Right lobe of liver (tissue), 6 donors: ENCODE results near the gene CCDC158. TPM values are rescaled to one million over a fixed set of nuclear protein-coding genes. Genes with fewer than 3 reads are reported as not detected.

ENCODE experiments used
- ATAC-seq, 4 donors: fragments of 200-7000 bp; cut with Tn5 transposase; one replicate each; pipeline ENCODE4 v1.9.1; 2020; ENCODE audit warnings: mild to moderate bottlenecking in 4 of 4, moderate library complexity in 4 of 4
- DNase-seq, 3 donors: peaks; one replicate each; pipeline ENCODE4 v3.0.0-alpha.2; 2020
- H3K27ac ChIP-seq, 3 donors: fragments of 200-600 bp; one replicate each; pipeline ENCODE4 v1.8.0; 2022
- H3K27me3 ChIP-seq, 2 donors: fragments of 200-600 bp; one replicate each; pipeline ENCODE4 v1.8.0; 2022
- H3K36me3 ChIP-seq, 4 donors: fragments of 200-600 bp; sonication (generic) in 1 of 4; one replicate each; pipeline versions ENCODE4 v1.5.1 to v1.8.0; 2017 to 2022; ENCODE audit warnings: control low read depth in 1 of 4
- H3K4me1 ChIP-seq, 4 donors: fragments of 200-600 bp; sonication (generic) in 1 of 4; one replicate each; pipeline versions ENCODE4 v1.5.1 to v1.8.0; 2017 to 2022; ENCODE audit warnings: control low read depth in 1 of 4
- H3K4me3 ChIP-seq, 3 donors: fragments of 200-600 bp; one replicate each; pipeline ENCODE4 v1.8.0; 2022
- H3K9me3 ChIP-seq, 4 donors: fragments of 200-600 bp; sonication (generic) in 1 of 4; one replicate each; pipeline versions ENCODE4 v1.5.1 to v1.8.0; 2017 to 2022; ENCODE audit warnings: control low read depth in 1 of 4
- CTCF ChIP-seq, 4 donors: fragments of 200-600 bp in 3 of 4; fragments of 450-650 bp in 1 of 4; IDR thresholded peaks; one replicate each; pipeline versions ENCODE4 v1.5.1 to v1.8.0; 2016 to 2022; ENCODE audit warnings: antibody characterized with exemption in 4 of 4, mild to moderate bottlenecking in 2 of 4
- POLR2A ChIP-seq: fragments of 450-650 bp; IDR thresholded peaks from one replicate; pipeline ENCODE4 v1.6.1; 2017; ENCODE audit warnings: antibody characterized with exemption, mild to moderate bottlenecking
- WGBS: methylation state at CpG from one replicate; pipeline ENCODE4 v1.1.6; 2018; ENCODE audit warnings: low coverage, low lambda C conversion rate; ENCODE audit not compliant: insufficient coverage; ENCODE audit errors: missing lambda C conversion rate; 5-methylcytosine and 5-hydroxymethylcytosine counted together
- intact Hi-C, 2 donors: fragments of 100-400 bp; cut with DNase I; formaldehyde crosslinking; loops; one replicate each; pipeline versions ENCODE4 v1.11.2 to v1.14.1; 2022
- total RNA-seq, 6 experiments: library from RNA; depleted of rRNA in 2 of 6; stranded (reverse); fragments of >200 nt in 2 of 6; fragmentation: NEBNext Ultra II Directional in 3 of 6; extraction: Animal tissue kit (Norgen Biotek cat#: 25700) in 3 of 6; gene quantifications; one replicate each; pipeline versions ENCODE4 v1.1.0 to v1.2.4, GENCODE V29; 2016 to 2023
- donor health status: DM: no; HTN: yes; CAD: no.
- donor health status: DM: no; HTN: no; CAD: no.
- donor health status: DM: no; HTN: no; CAD: no.
- donor health status: DM: no; HTN: yes; CAD: no.
- donor health status: DM: no; HTN: yes; CAD: no.

Gene CCDC158
- total RNA-seq, 6 experiments from 2014 or later = 0.51 to 2.9 (median 1.3) TPM

GRCh38 chr4:76453232-76453631, 32.3 kb upstream of the CCDC158 start:
- H3K9me3 ChIP-seq = no peaks in the 10 kb centered on the region
- TF ChIP-seq POLR2A (no peak), CTCF (IDR thresholded peaks at IDR 0.05) (no peak)
- WGBS = 100% methylated on average over 1 of the region's 2 CpGs
- ATAC-seq = no peak
- no peak for DNase-seq
- no peaks in the 10 kb centered on the region for H3K36me3 ChIP-seq
- no peaks in the 10 kb centered on the region for H3K27me3 ChIP-seq
- H3K4me1 ChIP-seq = peaks cover 0 to 32% (median 11%) of the 10 kb centered on the region in 4 donors
- intact Hi-C loops = no loop called here
- H3K4me3 ChIP-seq = no peak overlapping the region
- peak overlapping the region in 1 of 3 donors; percentile 61 for H3K27ac ChIP-seq

- no peak for TF ChIP-seq CTCF (IDR thresholded peaks at IDR 0.05)
- no peak for TF ChIP-seq POLR2A
- peaks cover 0 to 35% (median 14%) of the 10 kb centered on the region in 4 donors for H3K4me1 ChIP-seq
- H3K4me3 ChIP-seq = no peak overlapping the region
- H3K36me3 ChIP-seq = no peaks in the 10 kb centered on the region
- peak overlapping the region in 2 of 3 donors; percentile 48 to 70 for H3K27ac ChIP-seq
- peak in 1 of 3 donors; percentile 56 for DNase-seq
- H3K27me3 ChIP-seq = no peaks in the 10 kb centered on the region
- 18% methylated on average over 2 of the region's 2 CpGs for WGBS
- peak; percentile 78 to 85 (median 82) for ATAC-seq
- no peaks in the 10 kb centered on the region for H3K9me3 ChIP-seq
- intact Hi-C loops = loop anchor here in 1 of 2 donors (10.0 kb wide), 1 partner anchor 45 kb away; no protein-coding TSS in a partner anchor
Observed at GRCh38 chr4:76449833-76450232, 28.9 kb upstream of the CCDC158 start.

- intact Hi-C loops = loop anchor here in 1 of 2 donors (10.0 kb wide), 1 partner anchor 45 kb away; no protein-coding TSS in a partner anchor
- DNase-seq = no peak
- peaks cover 0 to 35% (median 14%) of the 10 kb centered on the region in 4 donors for H3K4me1 ChIP-seq
- no peak for TF ChIP-seq CTCF (IDR thresholded peaks at IDR 0.05)
- TF ChIP-seq POLR2A = no peak
- no peak for ATAC-seq
- H3K27me3 ChIP-seq = no peaks in the 10 kb centered on the region
- H3K27ac ChIP-seq = peak overlapping the region in 2 of 3 donors; percentile 48 to 70
- no peaks in the 10 kb centered on the region for H3K9me3 ChIP-seq
- WGBS = 20% methylated on average over 3 of the region's 3 CpGs
- H3K4me3 ChIP-seq = no peak overlapping the region
- H3K36me3 ChIP-seq = no peaks in the 10 kb centered on the region
Observed at GRCh38 chr4:76449362-76449767, 28.4 kb upstream of the CCDC158 start.

- ATAC-seq (peak; percentile 20 to 65 (median 40)), DNase-seq (peak in 1 of 3 donors; percentile 54)
- no peak overlapping the region for H3K4me3 ChIP-seq
- H3K9me3 ChIP-seq = no peaks in the 10 kb centered on the region
- intact Hi-C loops = loop anchor here in 1 of 2 donors (10.0 kb wide), 1 partner anchor 47 kb away; no protein-coding TSS in a partner anchor
- 43% methylated on average over 3 of the region's 3 CpGs for WGBS
- peak overlapping the region in 2 of 3 donors; percentile 47 to 48 for H3K27ac ChIP-seq
- H3K4me1 ChIP-seq = peaks cover 0 to 35% (median 14%) of the 10 kb centered on the region in 4 donors
- TF ChIP-seq POLR2A (no peak), CTCF (IDR thresholded peaks at IDR 0.05) (no peak)
- no peaks in the 10 kb centered on the region for H3K27me3 ChIP-seq
- no peaks in the 10 kb centered on the region for H3K36me3 ChIP-seq
Observed at GRCh38 chr4:76448211-76448610, 27.3 kb upstream of the CCDC158 start.
